Smooth muscle cell (in vitro differentiated cells): ENCODE results near the gene ZDHHC11. TPM values are rescaled to one million over a fixed set of nuclear protein-coding genes. Genes with fewer than 3 reads are reported as not detected.
"Not testable (repeated sequence)": the region's sequence is repeated elsewhere in the genome, so short reads cannot be mapped to it uniquely, and the experiment has no call there.

Experiments
- DNase-seq: peaks from one replicate; lab custom pipeline; 2025; ENCODE audit not compliant: unreplicated experiment; lab: John Stamatoyannopoulos, UW
- H2AFZ ChIP-seq: fragments of 200-600 bp; sonication (generic); 2 replicates; pipeline ENCODE4 v1.6.0; 2016; ENCODE audit warnings: antibody characterized with exemption, low read depth, mild to moderate bottlenecking
- H3F3A ChIP-seq: fragments of 200-600 bp; sonication (generic); 2 replicates; pipeline ENCODE4 v1.6.0; 2017; ENCODE audit warnings: antibody characterized with exemption, low read depth
- H3K27ac ChIP-seq: fragments of 200-600 bp; sonication (generic); 2 replicates; pipeline ENCODE4 v1.5.1; 2016; ENCODE audit warnings: low read depth, mild to moderate bottlenecking
- H3K27me3 ChIP-seq: fragments of 200-600 bp; sonication (generic); 2 replicates; pipeline ENCODE4 v1.6.1; 2016; ENCODE audit warnings: low read depth, mild to moderate bottlenecking
- H3K36me3 ChIP-seq: fragments of 200-600 bp; sonication (generic); 2 replicates; pipeline ENCODE4 v1.5.1; 2016; ENCODE audit warnings: low read depth
- H3K4me1 ChIP-seq: fragments of 200-600 bp; sonication (generic); 2 replicates; pipeline ENCODE4 v1.5.1; 2016; ENCODE audit warnings: low read depth
- H3K4me2 ChIP-seq: fragments of 200-600 bp; sonication (generic); 2 replicates; pipeline ENCODE4 v1.6.0; 2016; ENCODE audit warnings: mild to moderate bottlenecking
- H3K4me3 ChIP-seq: fragments of 200-600 bp; sonication (generic); 2 replicates; pipeline ENCODE4 v1.5.1; 2016; ENCODE audit warnings: mild to moderate bottlenecking
- H3K79me2 ChIP-seq: fragments of 200-600 bp; sonication (generic); 2 replicates; pipeline ENCODE4 v1.6.0; 2016; ENCODE audit warnings: low read depth, mild to moderate bottlenecking
- H3K9ac ChIP-seq: fragments of 200-600 bp; sonication (generic); 2 replicates; pipeline ENCODE4 v1.6.0; 2016; ENCODE audit warnings: low read depth
- H3K9me3 ChIP-seq: fragments of 200-600 bp; sonication (generic); replicated peaks from 2 replicates; pipeline ENCODE4 v1.5.1; 2016; ENCODE audit warnings: low read depth
- H4K20me1 ChIP-seq: fragments of 200-600 bp; sonication (generic); 2 replicates; pipeline ENCODE4 v1.6.0; 2016; ENCODE audit warnings: low read depth
- CTCF ChIP-seq: fragments of 200-600 bp; sonication (generic); IDR thresholded peaks from 2 replicates; pipeline ENCODE4 v1.5.1; 2017; ENCODE audit warnings: borderline replicate concordance, mild to moderate bottlenecking, antibody characterized with exemption; ENCODE audit not compliant: insufficient read depth, poor library complexity, severe bottlenecking
- WGBS: methylation state at CpG from one replicate; pipeline ENCODE4 v1.1.7; 2016; ENCODE audit warnings: low lambda C conversion rate; 5-methylcytosine and 5-hydroxymethylcytosine counted together
- polyA plus RNA-seq: library from polyadenylated mRNA; unstranded; fragments of >200 nt; fragmentation: Nextera tagmentation; extraction: Ambion mirVana; gene quantifications from 2 replicates; pipeline ENCODE4 v1.2.1, GENCODE V29; 2016
- total RNA-seq: library from RNA; depleted of rRNA; stranded (reverse); fragments of >200 nt; gene quantifications from 2 replicates; pipeline ENCODE4 v1.2.3, GENCODE V29; 2014

The ZDHHC11 gene
- total and polyA plus RNA-seq, 2 experiments from 2014 or later = 1.7 to 4.8 TPM

- not testable (repeated sequence) for H3K4me1 ChIP-seq, H3K4me3 ChIP-seq, H3K27ac ChIP-seq, H2AFZ ChIP-seq, H3K9ac ChIP-seq, H3K36me3 ChIP-seq, H3K27me3 ChIP-seq, H3K4me2 ChIP-seq, H4K20me1 ChIP-seq, H3F3A ChIP-seq, H3K79me2 ChIP-seq, H3K9me3 ChIP-seq, DNase-seq
- 88% methylated on average over 6 of the region's 6 CpGs for WGBS
Measured at GRCh38 chr5:774304-774703, 76.5 kb downstream of the ZDHHC11 start.

GRCh38 chr5:773517-774264 is 77.1 kb downstream of the ZDHHC11 start:
- no peak overlapping the region for H3K4me2 ChIP-seq
- H3K9ac ChIP-seq = no peak overlapping the region
- H3K9me3 ChIP-seq = no peaks in the 10 kb centered on the region
- no peak for TF ChIP-seq CTCF
- no peaks in the 10 kb centered on the region for H4K20me1 ChIP-seq
- no peaks in the 10 kb centered on the region for H3K4me1 ChIP-seq
- no peak overlapping the region for H2AFZ ChIP-seq
- no peaks in the 10 kb centered on the region for H3K27me3 ChIP-seq
- no peak for DNase-seq
- H3K79me2 ChIP-seq = no peaks in the 10 kb centered on the region
- no peak overlapping the region for H3K4me3 ChIP-seq
- no peaks in the 10 kb centered on the region for H3K36me3 ChIP-seq
- H3K27ac ChIP-seq = no peak overlapping the region
- H3F3A ChIP-seq = no peaks in the 10 kb centered on the region
- 85% methylated on average over 12 of the region's 12 CpGs for WGBS

- not testable (repeated sequence) for H3K27ac ChIP-seq, H3K9me3 ChIP-seq, H3K4me1 ChIP-seq, H3F3A ChIP-seq, H3K4me2 ChIP-seq, H3K36me3 ChIP-seq, H3K9ac ChIP-seq, H3K79me2 ChIP-seq, H2AFZ ChIP-seq, H3K4me3 ChIP-seq, H3K27me3 ChIP-seq, DNase-seq, H4K20me1 ChIP-seq
- 92% methylated on average over 13 of the region's 13 CpGs for WGBS
Measured at GRCh38 chr5:772931-773330, 77.9 kb downstream of the ZDHHC11 start.

- not testable (repeated sequence) for H3K4me3 ChIP-seq, H3K4me2 ChIP-seq, H3K79me2 ChIP-seq, H3K9ac ChIP-seq, H3K4me1 ChIP-seq, H2AFZ ChIP-seq, DNase-seq, H3K36me3 ChIP-seq, H3K27ac ChIP-seq, H3F3A ChIP-seq, H3K27me3 ChIP-seq, H3K9me3 ChIP-seq, H4K20me1 ChIP-seq
- 85% methylated on average over 13 of the region's 14 CpGs for WGBS
Measured at GRCh38 chr5:772547-772890, 78.3 kb downstream of the ZDHHC11 start.

- H3K79me2 ChIP-seq, H3F3A ChIP-seq, H3K36me3 ChIP-seq, H2AFZ ChIP-seq, H3K9ac ChIP-seq, H3K4me3 ChIP-seq, H3K27me3 ChIP-seq, H3K4me1 ChIP-seq, H3K4me2 ChIP-seq, H4K20me1 ChIP-seq, H3K9me3 ChIP-seq, H3K27ac ChIP-seq, DNase-seq: not testable (repeated sequence)
- 83% methylated on average over 10 of the region's 31 CpGs for WGBS
Measured at GRCh38 chr5:771841-772546, 78.8 kb downstream of the ZDHHC11 start.

GRCh38 chr5:771087-771781 is 79.6 kb downstream of the ZDHHC11 start:
- H3K79me2 ChIP-seq, H3K27me3 ChIP-seq, H3K4me1 ChIP-seq, H3K9ac ChIP-seq, H3K36me3 ChIP-seq, H3K4me3 ChIP-seq, DNase-seq, H3K9me3 ChIP-seq, H3K27ac ChIP-seq, H2AFZ ChIP-seq, H3F3A ChIP-seq, H4K20me1 ChIP-seq, H3K4me2 ChIP-seq: not testable (repeated sequence)
- 86% methylated on average over 19 of the region's 19 CpGs for WGBS

- 92% methylated on average over 10 of the region's 10 CpGs for WGBS
- not testable (repeated sequence) for H3K36me3 ChIP-seq, H3K9ac ChIP-seq, H3K27me3 ChIP-seq, H3K4me3 ChIP-seq, H3K4me2 ChIP-seq, H3K4me1 ChIP-seq, H3K27ac ChIP-seq, H3F3A ChIP-seq, H2AFZ ChIP-seq, H3K9me3 ChIP-seq, H4K20me1 ChIP-seq, H3K79me2 ChIP-seq, DNase-seq
Measured at GRCh38 chr5:770585-770984, 80.2 kb downstream of the ZDHHC11 start.
